GM18519 (cell line): ENCODE data around the gene TLDC2.
"Not testable (repeated sequence)": the region's sequence is repeated elsewhere in the genome, so short reads cannot be mapped to it uniquely, and the experiment has no call there.

Experiments used
- ATAC-seq: cut with Tn5 transposase; IDR thresholded peaks from one replicate; pipeline ENCODE4 v1.9.1; 2021; ENCODE audit warnings: mild to moderate bottlenecking, moderate library complexity; ENCODE audit not compliant: unreplicated experiment, low FRiP score

Gene TLDC2

GRCh38 chr20:36866164-36866563 lies 9.8 kb upstream of the TLDC2 start:
- no peak for ATAC-seq

- no peak for ATAC-seq
Measured at GRCh38 chr20:36866681-36867495, 9.1 kb upstream of the TLDC2 start.

GRCh38 chr20:36871640-36872570 lies 4.0 kb upstream of the TLDC2 start:
- no peak for ATAC-seq

GRCh38 chr20:36872852-36873251 lies 3.1 kb upstream of the TLDC2 start:
- no peak for ATAC-seq

GRCh38 chr20:36873498-36874189 lies 2.3 kb upstream of the TLDC2 start:
- ATAC-seq: no peak

- not testable (repeated sequence) for ATAC-seq
Measured at GRCh38 chr20:36875093-36875492, 845 bp upstream of the TLDC2 start.

GRCh38 chr20:36876473-36876833 lies 515 bp downstream of the TLDC2 start:
- no peak for ATAC-seq

- no peak for ATAC-seq
Measured at GRCh38 chr20:36878941-36879340, 3.0 kb downstream of the TLDC2 start.

- ATAC-seq: no peak
Measured at GRCh38 chr20:36880741-36881250, 4.9 kb downstream of the TLDC2 start.

- no peak for ATAC-seq
Measured at GRCh38 chr20:36881331-36881730, 5.4 kb downstream of the TLDC2 start.

GRCh38 chr20:36881888-36882287 lies 6.0 kb downstream of the TLDC2 start:
- ATAC-seq: no peak

- ATAC-seq: no peak
Measured at GRCh38 chr20:36883977-36884535, 8.1 kb downstream of the TLDC2 start.

- ATAC-seq: no peak
Measured at GRCh38 chr20:36885356-36885755, 9.4 kb downstream of the TLDC2 start.

GRCh38 chr20:36886859-36887751 lies 11.2 kb downstream of the TLDC2 start:
- ATAC-seq: no peak

GRCh38 chr20:36887752-36888090 lies 11.8 kb downstream of the TLDC2 start:
- ATAC-seq: no peak

- ATAC-seq: no peak
Measured at GRCh38 chr20:36888880-36889516, 13.1 kb downstream of the TLDC2 start.

GRCh38 chr20:36890586-36890985 lies 14.6 kb downstream of the TLDC2 start:
- ATAC-seq: no peak

GRCh38 chr20:36891211-36891610 lies 15.3 kb downstream of the TLDC2 start:
- ATAC-seq: no peak

GRCh38 chr20:36893801-36894200 lies 17.9 kb downstream of the TLDC2 start:
- ATAC-seq: no peak
